NT2/D1 (cell line): ENCODE data around the gene CDC42SE2.
"Not testable (repeated sequence)": the region's sequence is repeated elsewhere in the genome, so short reads cannot be mapped to it uniquely, and the experiment has no call there.

Experiments used
- DNase-seq: peaks from one replicate; pipeline ENCODE4 v3.0.0-alpha.2; 2011; ENCODE audit warnings: low read depth, low spot score
- H3K27me3 ChIP-seq: 2 replicates; pipeline ENCODE4 v1.6.0; 2011; ENCODE audit warnings: mild to moderate bottlenecking; ENCODE audit not compliant: insufficient read length, insufficient read depth
- H3K36me3 ChIP-seq: 2 replicates; pipeline ENCODE4 v1.6.1; 2011; ENCODE audit warnings: mild to moderate bottlenecking, low read length, mixed read lengths; ENCODE audit not compliant: insufficient read depth, insufficient read length
- H3K4me1 ChIP-seq: 2 replicates; pipeline ENCODE4 v1.5.1; 2011; ENCODE audit not compliant: insufficient read depth, insufficient read length
- H3K4me3 ChIP-seq: 2 replicates; pipeline ENCODE4 v1.5.1; 2011; ENCODE audit warnings: low read depth; ENCODE audit not compliant: insufficient read length
- H3K9ac ChIP-seq: 2 replicates; pipeline ENCODE4 v1.6.0; 2011; ENCODE audit warnings: low read depth; ENCODE audit not compliant: insufficient read length
- H3K9me3 ChIP-seq: 2 replicates; pipeline ENCODE4 v1.5.1; 2011; ENCODE audit warnings: mild to moderate bottlenecking, low read length; ENCODE audit not compliant: insufficient read depth
- SUZ12 ChIP-seq: IDR thresholded peaks from 2 replicates; pipeline ENCODE4 v1.6.1; 2011; ENCODE audit not compliant: insufficient read length, insufficient read depth; ENCODE audit errors: extremely low read depth
- YY1 ChIP-seq: IDR thresholded peaks from 2 replicates; pipeline ENCODE4 v1.6.1; 2011; ENCODE audit not compliant: insufficient read length, insufficient read depth
- ZNF274 ChIP-seq: IDR thresholded peaks from 2 replicates; pipeline ENCODE4 v1.6.1; 2011; ENCODE audit warnings: mild to moderate bottlenecking, low read depth, low read length

CDC42SE2 gene

DNA sequence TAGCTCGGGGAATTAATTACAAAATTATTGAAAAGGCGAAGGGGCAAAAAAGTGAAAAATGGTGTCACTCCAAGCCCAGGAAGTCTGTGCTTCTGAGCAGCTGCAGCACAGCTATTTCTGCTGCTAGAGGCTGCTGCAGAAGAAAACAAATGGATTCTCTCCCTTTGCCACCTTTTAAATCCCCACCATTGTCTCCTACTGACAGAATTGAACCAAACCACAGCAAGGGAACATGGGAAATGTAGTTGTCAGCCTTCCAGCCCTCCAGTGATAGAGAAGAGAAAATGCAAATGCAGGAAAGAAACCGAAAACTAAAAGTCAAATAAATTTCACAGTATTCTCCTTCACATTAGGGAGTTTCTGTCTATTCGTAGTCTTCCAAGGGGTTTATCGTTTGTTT is 33.4 kb upstream of the CDC42SE2 start:
- Histone ChIP-seq H3K9ac (no peak overlapping the region), H3K9me3 (no peaks in the 10 kb centered on the region), H3K4me1 (no peaks in the 10 kb centered on the region), H3K4me3 (no peak overlapping the region), H3K27me3 (no peaks in the 10 kb centered on the region), H3K36me3 (no peaks in the 10 kb centered on the region)
- TF ChIP-seq ZNF274, result no peak
- no peak for TF ChIP-seq YY1
- TF ChIP-seq SUZ12, result no peak
- peak; percentile 9 for DNase-seq

DNA sequence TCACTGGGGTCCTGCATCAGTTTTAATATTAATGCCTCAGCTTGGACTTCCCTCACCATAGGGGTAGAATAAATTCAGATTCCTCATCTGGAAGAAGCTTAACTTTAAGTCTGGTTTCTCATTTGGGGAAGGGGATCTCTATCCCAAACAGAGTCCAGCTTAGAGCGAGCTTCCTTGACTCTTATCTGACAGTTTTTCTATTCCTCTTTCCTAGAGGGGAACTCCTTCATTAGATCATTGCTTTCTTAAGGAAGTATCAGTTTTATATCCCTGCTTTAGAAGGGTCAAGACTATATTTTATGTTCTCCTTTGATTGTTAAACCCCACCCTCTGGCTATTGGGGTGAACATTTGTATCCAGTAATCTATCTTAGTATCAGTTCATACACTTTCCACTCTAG is 24.2 kb upstream of the CDC42SE2 start:
- TF ChIP-seq ZNF274 (no peak), YY1 (no peak), SUZ12 (no peak)
- no peaks in the 10 kb centered on the region for H3K27me3 ChIP-seq
- H3K4me3 ChIP-seq, result no peak overlapping the region
- no peaks in the 10 kb centered on the region for H3K9me3 ChIP-seq
- no peak overlapping the region for H3K9ac ChIP-seq
- no peaks in the 10 kb centered on the region for H3K4me1 ChIP-seq
- no peak for DNase-seq
- no peaks in the 10 kb centered on the region for H3K36me3 ChIP-seq

DNA sequence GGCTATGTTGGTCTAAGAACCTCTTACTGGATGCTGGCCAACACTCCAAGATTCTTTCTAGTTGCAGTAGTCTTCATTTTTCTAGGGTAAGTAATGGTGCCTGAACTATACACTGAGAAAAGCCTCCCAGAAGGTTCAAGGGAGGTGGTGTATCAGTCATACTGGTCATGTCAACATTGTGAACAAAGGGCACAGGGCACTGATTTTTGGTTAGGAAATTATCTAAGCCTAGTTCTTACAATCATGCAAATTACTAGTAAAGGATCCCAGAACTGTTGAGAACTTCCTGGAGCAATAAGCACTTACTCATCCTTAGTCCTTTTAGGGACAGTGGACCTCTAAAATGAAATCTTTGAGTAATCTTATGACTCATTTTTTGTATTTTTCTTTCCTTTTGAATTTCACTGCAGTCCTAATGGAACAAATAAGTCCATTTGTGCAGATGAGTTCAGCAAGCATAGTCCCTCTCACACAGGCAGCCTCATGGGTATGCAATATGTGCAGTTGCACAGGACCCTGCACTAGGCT is 21.1 kb upstream of the CDC42SE2 start:
- DNase-seq, result no peak
- H3K4me1 ChIP-seq, result no peaks in the 10 kb centered on the region
- no peaks in the 10 kb centered on the region for H3K36me3 ChIP-seq
- H3K4me3 ChIP-seq, result no peak overlapping the region
- no peaks in the 10 kb centered on the region for H3K27me3 ChIP-seq
- H3K9ac ChIP-seq, result no peak overlapping the region
- H3K9me3 ChIP-seq, result no peaks in the 10 kb centered on the region
- TF ChIP-seq YY1 (no peak), SUZ12 (no peak), ZNF274 (no peak)

DNA sequence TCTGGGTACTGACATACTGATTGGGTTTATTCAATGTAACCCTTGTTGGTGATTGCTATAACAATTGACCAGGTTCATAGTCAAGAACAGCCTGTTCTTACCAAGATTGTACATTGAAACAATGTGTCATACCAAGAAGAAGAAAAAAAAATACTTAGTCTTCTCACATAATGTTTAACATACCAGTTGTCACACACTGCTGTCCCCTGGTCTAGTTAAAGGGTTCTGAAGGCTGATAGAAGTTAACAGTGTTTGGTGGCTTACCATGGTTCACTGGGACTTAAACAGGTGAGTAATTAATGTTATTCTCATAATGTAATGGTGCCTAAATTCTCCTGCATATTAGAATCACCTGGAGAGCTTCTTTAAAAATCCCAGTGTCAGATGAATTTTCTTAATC is 18.5 kb upstream of the CDC42SE2 start:
- Histone ChIP-seq H3K4me1 (no peaks in the 10 kb centered on the region), H3K4me3 (no peak overlapping the region), H3K27me3 (no peaks in the 10 kb centered on the region), H3K9me3 (no peaks in the 10 kb centered on the region), H3K36me3 (no peaks in the 10 kb centered on the region), H3K9ac (no peak overlapping the region)
- TF ChIP-seq YY1 (no peak), ZNF274 (no peak), SUZ12 (no peak)
- DNase-seq, result no peak

DNA sequence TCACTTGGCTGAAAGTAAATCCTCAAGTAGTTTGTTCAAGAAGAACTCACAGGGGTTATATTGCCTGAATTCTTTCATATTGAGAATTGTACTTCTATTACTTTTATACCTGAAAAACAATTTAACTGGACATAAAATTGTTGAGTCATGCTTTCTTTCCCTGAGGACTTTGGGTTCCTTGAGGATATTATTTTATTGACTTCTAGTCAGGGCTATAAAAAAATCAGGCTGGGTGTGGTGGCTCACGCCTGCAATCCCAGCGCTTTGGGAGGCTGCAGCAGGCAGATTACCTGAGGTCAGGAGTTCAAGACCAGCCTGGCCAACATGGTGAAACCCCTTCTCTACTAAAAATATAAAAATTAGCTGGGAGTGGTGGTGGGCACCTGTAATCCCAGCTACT is 17.9 kb upstream of the CDC42SE2 start:
- no peak for DNase-seq
- TF ChIP-seq YY1 (no peak), ZNF274 (no peak), SUZ12 (no peak)
- H3K9me3 ChIP-seq, result no peaks in the 10 kb centered on the region

DNA sequence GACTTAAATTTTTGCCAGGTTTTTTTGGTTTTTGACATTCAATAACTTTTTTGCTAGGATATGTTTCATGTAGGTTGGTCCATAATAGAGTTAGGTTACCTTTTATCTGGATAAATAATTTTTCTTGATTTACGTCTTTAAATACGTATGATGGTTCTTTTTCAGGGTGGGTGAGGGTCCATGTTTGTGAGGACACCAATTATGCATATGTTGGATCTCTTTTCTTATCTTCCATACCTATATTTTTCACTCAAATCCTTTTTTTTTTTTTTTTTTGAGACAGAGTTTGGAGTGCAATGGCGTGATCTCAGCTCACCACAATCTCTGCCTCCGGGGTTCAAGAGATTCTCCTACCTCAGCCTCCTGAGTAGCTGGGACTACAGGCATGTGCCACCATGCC is 17.3 kb upstream of the CDC42SE2 start:
- no peak for DNase-seq

More for the DNA sequence above, 17.9 kb upstream of the CDC42SE2 start:
- no peak overlapping the region for H3K4me3 ChIP-seq
- no peaks in the 10 kb centered on the region for H3K27me3 ChIP-seq
- no peaks in the 10 kb centered on the region for H3K4me1 ChIP-seq
- no peaks in the 10 kb centered on the region for H3K36me3 ChIP-seq
- no peak overlapping the region for H3K9ac ChIP-seq

DNA sequence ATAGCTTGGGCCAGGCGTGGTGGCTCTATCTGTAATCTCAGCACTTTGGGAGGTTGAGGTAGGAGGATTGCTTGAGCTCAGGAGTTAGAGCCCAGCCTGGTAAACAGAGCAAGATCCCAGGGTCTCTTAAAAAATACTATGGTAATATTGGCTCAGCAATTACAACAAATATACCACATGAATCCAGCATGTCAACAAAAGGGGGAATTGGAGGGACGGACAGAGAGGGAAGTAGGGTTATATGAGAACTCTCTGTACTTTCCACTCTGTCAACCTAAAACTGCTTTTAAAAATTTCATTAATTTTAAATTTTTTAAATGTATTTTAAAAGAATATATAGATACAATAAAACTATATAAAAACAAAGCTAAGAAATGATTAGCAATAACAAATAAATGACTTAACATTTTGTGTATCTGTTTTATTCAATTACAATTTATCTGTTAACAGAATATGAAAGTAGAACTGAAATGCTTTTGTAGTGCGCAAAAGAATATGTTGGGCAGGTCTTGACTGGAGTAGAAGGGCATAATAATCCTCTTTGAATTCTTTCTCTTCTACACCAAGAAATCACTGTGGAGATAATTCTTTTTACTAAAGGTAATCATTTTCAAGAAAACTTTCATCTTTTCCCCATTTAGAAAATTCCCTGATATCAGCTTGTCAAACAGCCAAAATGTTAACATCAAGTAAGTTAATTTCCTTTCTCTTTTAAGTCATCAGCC is 12.9 kb upstream of the CDC42SE2 start:
- H3K4me3 ChIP-seq, result no peak overlapping the region
- no peaks in the 10 kb centered on the region for H3K9me3 ChIP-seq
- no peak overlapping the region for H3K9ac ChIP-seq
- no peaks in the 10 kb centered on the region for H3K36me3 ChIP-seq
- H3K4me1 ChIP-seq, result no peaks in the 10 kb centered on the region
- TF ChIP-seq ZNF274 (no peak), SUZ12 (no peak), YY1 (no peak)
- DNase-seq, result no peak
- H3K27me3 ChIP-seq, result no peaks in the 10 kb centered on the region

More for the DNA sequence above, 17.3 kb upstream of the CDC42SE2 start:
- Histone ChIP-seq H3K36me3 (no peaks in the 10 kb centered on the region), H3K9ac (no peak overlapping the region), H3K27me3 (no peaks in the 10 kb centered on the region), H3K4me1 (no peaks in the 10 kb centered on the region), H3K9me3 (no peaks in the 10 kb centered on the region), H3K4me3 (no peak overlapping the region)
- TF ChIP-seq SUZ12, result no peak
- no peak for TF ChIP-seq ZNF274
- no peak for TF ChIP-seq YY1

DNA sequence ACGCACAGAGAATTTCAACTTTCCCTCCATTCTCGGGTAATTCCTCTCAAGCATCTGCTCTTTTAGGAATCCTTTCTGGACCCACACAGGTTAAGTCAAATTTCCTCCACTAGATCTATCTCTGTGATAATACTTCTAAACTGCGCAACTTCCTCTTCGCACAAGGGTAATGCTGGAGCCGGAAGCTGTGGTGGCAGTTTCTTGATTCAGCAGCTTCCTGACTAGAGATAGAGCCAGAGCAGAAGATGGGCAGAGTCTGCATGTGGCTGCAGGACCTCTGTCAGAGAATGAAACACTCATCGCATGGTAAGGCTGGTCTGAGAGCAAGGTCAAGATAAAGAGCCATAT is 11.1 kb upstream of the CDC42SE2 start:
- TF ChIP-seq YY1 (no peak), SUZ12 (no peak), ZNF274 (no peak)
- no peak overlapping the region for H3K9ac ChIP-seq
- no peaks in the 10 kb centered on the region for H3K4me1 ChIP-seq
- H3K36me3 ChIP-seq, result no peaks in the 10 kb centered on the region
- no peak overlapping the region for H3K4me3 ChIP-seq
- no peaks in the 10 kb centered on the region for H3K27me3 ChIP-seq
- no peak for DNase-seq
- no peaks in the 10 kb centered on the region for H3K9me3 ChIP-seq

DNA sequence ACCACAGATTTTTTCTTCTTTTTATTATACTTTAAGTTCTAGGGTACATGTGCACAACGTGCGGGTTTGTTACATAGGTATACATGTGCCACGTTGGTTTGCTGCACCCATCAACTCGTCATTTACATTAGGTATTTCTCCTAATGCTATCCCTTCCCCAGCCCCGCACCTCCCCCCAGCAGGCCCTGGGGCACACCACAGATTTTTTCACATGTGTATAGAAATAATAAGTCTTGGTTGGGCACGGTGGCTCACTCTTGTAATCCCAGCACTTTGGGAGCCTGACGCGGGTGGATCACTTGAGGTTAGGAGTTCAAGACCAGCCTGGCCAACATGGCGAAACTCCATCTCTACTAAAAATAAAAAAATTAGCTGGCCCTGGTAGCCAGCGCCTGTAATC is 9.8 kb upstream of the CDC42SE2 start:
- H3K36me3 ChIP-seq, H3K9ac ChIP-seq, DNase-seq, H3K4me3 ChIP-seq, H3K27me3 ChIP-seq, H3K9me3 ChIP-seq, H3K4me1 ChIP-seq: not testable (repeated sequence)
